Glomerular visceral epithelial cell (primary cell): ENCODE measurements around the gene AURKA.
"Not testable (repeated sequence)": the region's sequence is repeated elsewhere in the genome, so short reads cannot be mapped to it uniquely, and the experiment has no call there.

Experiments
- DNase-seq: peaks from one replicate; pipeline ENCODE4 v3.0.0-alpha.2; 2016; ENCODE audit errors: extremely low spot score

The AURKA gene

GRCh38 chr20:56391596-56392131 lies 351 bp downstream of the AURKA start:
- peak; percentile 13 for DNase-seq

- no peak for DNase-seq
Measured at GRCh38 chr20:56391037-56391436, 978 bp downstream of the AURKA start.

GRCh38 chr20:56390396-56390795 lies 1.6 kb downstream of the AURKA start:
- DNase-seq: not testable (repeated sequence)

GRCh38 chr20:56389807-56390206 lies 2.2 kb downstream of the AURKA start:
- no peak for DNase-seq

- no peak for DNase-seq
Measured at GRCh38 chr20:56388882-56389281, 3.1 kb downstream of the AURKA start.

- no peak for DNase-seq
Measured at GRCh38 chr20:56386219-56386618, 5.8 kb downstream of the AURKA start.

- no peak for DNase-seq
Measured at GRCh38 chr20:56385130-56385529, 6.9 kb downstream of the AURKA start.

GRCh38 chr20:56383334-56383733 lies 8.7 kb downstream of the AURKA start:
- DNase-seq: no peak

- no peak for DNase-seq
Measured at GRCh38 chr20:56382696-56383095, 9.3 kb downstream of the AURKA start.

GRCh38 chr20:56381501-56381900 lies 10.5 kb downstream of the AURKA start:
- no peak for DNase-seq

GRCh38 chr20:56380375-56380774 lies 11.6 kb downstream of the AURKA start:
- DNase-seq: no peak

- DNase-seq: no peak
Measured at GRCh38 chr20:56378386-56378785, 13.6 kb downstream of the AURKA start.

- DNase-seq: no peak
Measured at GRCh38 chr20:56376331-56376730, 15.7 kb downstream of the AURKA start.

- DNase-seq: peak; percentile 90
Measured at GRCh38 chr20:56373942-56374341, 18.1 kb downstream of the AURKA start.

- no peak for DNase-seq
Measured at GRCh38 chr20:56372850-56373249, 19.2 kb downstream of the AURKA start.

GRCh38 chr20:56371977-56372376 lies 20.0 kb downstream of the AURKA start:
- DNase-seq: peak; percentile 16

- DNase-seq: no peak
Measured at GRCh38 chr20:56369179-56369578, 22.8 kb downstream of the AURKA start.

- no peak for DNase-seq
Measured at GRCh38 chr20:56368351-56369134, 23.5 kb downstream of the AURKA start.

- DNase-seq: no peak
Measured at GRCh38 chr20:56363491-56363890, 28.5 kb downstream of the AURKA start.

GRCh38 chr20:56362833-56363413 lies 29.1 kb downstream of the AURKA start:
- no peak for DNase-seq

- no peak for DNase-seq
Measured at GRCh38 chr20:56361900-56362299, 30.1 kb downstream of the AURKA start.

GRCh38 chr20:56360908-56361205 lies 31.2 kb downstream of the AURKA start:
- no peak for DNase-seq

GRCh38 chr20:56360133-56360907 lies 31.7 kb downstream of the AURKA start:
- no peak for DNase-seq
